Neural cell (in vitro differentiated cells): ENCODE measurements around the gene BABAM2. TPM values are rescaled to one million over a fixed set of nuclear protein-coding genes. Genes with fewer than 3 reads are reported as not detected.

ENCODE experiments used
- H2AFZ ChIP-seq: fragments of 200-600, 300-800 bp; sonication (generic), shearing (Covaris generic); 2 replicates; pipeline ENCODE4 v1.6.0; 2014; ENCODE audit warnings: low read depth, mild to moderate bottlenecking, antibody characterized with exemption, low read length, moderate library complexity
- H3F3A ChIP-seq: fragments of 200-600 bp; shearing (Covaris generic); 2 replicates; pipeline ENCODE4 v1.6.1; 2016; ENCODE audit warnings: mild to moderate bottlenecking, moderate library complexity, mixed read lengths, antibody characterized with exemption, low read length; ENCODE audit not compliant: insufficient read depth, poor library complexity, severe bottlenecking
- H3K27ac ChIP-seq: fragments of 200-600, 300-800 bp; sonication (generic), shearing (Covaris generic); 2 replicates; pipeline ENCODE4 v1.5.1; 2014; ENCODE audit warnings: mild to moderate bottlenecking, low read length, moderate library complexity
- H3K27me3 ChIP-seq: fragments of 300-800, 200-600 bp; sonication (generic), shearing (Covaris generic); 2 replicates; pipeline ENCODE4 v1.6.0; 2014; ENCODE audit warnings: mild to moderate bottlenecking, low read depth, low read length, moderate library complexity; ENCODE audit not compliant: insufficient read depth
- H3K36me3 ChIP-seq: fragments of 300-800, 200-600 bp; sonication (generic), shearing (Covaris generic); 2 replicates; pipeline ENCODE4 v1.5.1; 2014; ENCODE audit warnings: mild to moderate bottlenecking, antibody characterized with exemption, low read length, moderate library complexity; ENCODE audit not compliant: insufficient read depth
- H3K4me2 ChIP-seq: fragments of 300-800, 200-600 bp; sonication (generic), shearing (Covaris generic); 2 replicates; pipeline ENCODE4 v1.6.0; 2014; ENCODE audit warnings: mild to moderate bottlenecking, low read length
- H3K4me3 ChIP-seq: fragments of 300-800, 200-600 bp; sonication (generic), shearing (Covaris generic); 2 replicates; pipeline ENCODE4 v1.5.1; 2014; ENCODE audit warnings: mild to moderate bottlenecking, low read length, moderate library complexity
- H3K79me2 ChIP-seq: fragments of 200-600 bp; shearing (Covaris generic); replicated peaks from 2 replicates; pipeline ENCODE4 v1.6.0; 2014; ENCODE audit warnings: mild to moderate bottlenecking, low read length, moderate library complexity; ENCODE audit not compliant: insufficient read depth
- H3K9ac ChIP-seq: fragments of 300-800, 200-600 bp; sonication (generic), shearing (Covaris generic); 2 replicates; pipeline ENCODE4 v1.6.1; 2016; ENCODE audit warnings: mild to moderate bottlenecking, low read length, mixed read lengths
- H3K9me2 ChIP-seq: fragments of 200-600 bp; shearing (Covaris generic); 2 replicates; pipeline ENCODE4 v1.6.1; 2016; ENCODE audit warnings: mild to moderate bottlenecking, low read length, mixed read lengths; ENCODE audit not compliant: insufficient read depth
- H3K9me3 ChIP-seq: fragments of 200-600, 300-800 bp; sonication (generic), shearing (Covaris generic); 2 replicates; pipeline ENCODE4 v1.6.1; 2016; ENCODE audit warnings: mild to moderate bottlenecking, mixed run types, low read length, moderate library complexity, mixed read lengths
- H4K20me1 ChIP-seq: fragments of 200-600 bp; shearing (Covaris generic); 2 replicates; pipeline ENCODE4 v1.6.1; 2016; ENCODE audit warnings: mild to moderate bottlenecking, mixed run types; ENCODE audit not compliant: insufficient read depth
- EP300 ChIP-seq: fragments of 450-650 bp; conservative IDR thresholded peaks from 2 replicates; pipeline ENCODE4 v1.6.1; 2014; ENCODE audit warnings: antibody characterized with exemption, mild to moderate bottlenecking, moderate library complexity; ENCODE audit not compliant: poor library complexity, severe bottlenecking
- EZH2 ChIP-seq: fragments of 200-600, 300-800 bp; shearing (Covaris generic), sonication (generic); IDR thresholded peaks from 2 replicates; pipeline ENCODE4 v1.6.1; 2014; ENCODE audit warnings: antibody characterized with exemption, low read length, borderline replicate concordance, mild to moderate bottlenecking; ENCODE audit not compliant: insufficient read depth, poor library complexity, severe bottlenecking
- MXI1 ChIP-seq: fragments of 450-650 bp; conservative IDR thresholded peaks from 2 replicates; pipeline ENCODE4 v1.6.1; 2014; ENCODE audit warnings: antibody characterized with exemption, mild to moderate bottlenecking; ENCODE audit not compliant: poor library complexity, severe bottlenecking
- POLR2AphosphoS5 ChIP-seq: IDR thresholded peaks from 2 replicates; pipeline ENCODE4 v1.6.1; 2012
- RAD21 ChIP-seq: fragments of 450-650 bp; conservative IDR thresholded peaks from 2 replicates; pipeline ENCODE4 v1.6.1; 2014; ENCODE audit warnings: antibody characterized with exemption, mild to moderate bottlenecking, moderate library complexity
- SMC3 ChIP-seq: fragments of 450-650 bp; conservative IDR thresholded peaks from 2 replicates; pipeline ENCODE4 v1.6.1; 2014; ENCODE audit warnings: antibody characterized with exemption, mild to moderate bottlenecking, moderate library complexity; ENCODE audit not compliant: poor library complexity
- TAF1 ChIP-seq: IDR thresholded peaks from 2 replicates; pipeline ENCODE4 v1.6.1; 2012; ENCODE audit warnings: low read depth
- polyA plus RNA-seq: library from polyadenylated mRNA; depleted of rRNA; stranded (reverse); fragments of >200 nt; gene quantifications from 2 replicates; pipeline ENCODE4 v1.2.3, GENCODE V29; 2014
- TF ChIP-seq, protein P1 (sequence below): fragments of 450-650 bp; IDR thresholded peaks from 2 replicates; pipeline ENCODE4 v1.5.1; 2014; ENCODE audit warnings: antibody characterized with exemption, mild to moderate bottlenecking, moderate library complexity; ENCODE audit not compliant: poor library complexity, severe bottlenecking
- TF ChIP-seq, protein P2 (sequence below): IDR thresholded peaks from 2 replicates; pipeline ENCODE4 v1.6.1; 2012; ENCODE audit warnings: borderline replicate concordance

Gene BABAM2
- polyA plus RNA-seq, 1 donor from 2014 or later, result 15.3 TPM

DNA sequence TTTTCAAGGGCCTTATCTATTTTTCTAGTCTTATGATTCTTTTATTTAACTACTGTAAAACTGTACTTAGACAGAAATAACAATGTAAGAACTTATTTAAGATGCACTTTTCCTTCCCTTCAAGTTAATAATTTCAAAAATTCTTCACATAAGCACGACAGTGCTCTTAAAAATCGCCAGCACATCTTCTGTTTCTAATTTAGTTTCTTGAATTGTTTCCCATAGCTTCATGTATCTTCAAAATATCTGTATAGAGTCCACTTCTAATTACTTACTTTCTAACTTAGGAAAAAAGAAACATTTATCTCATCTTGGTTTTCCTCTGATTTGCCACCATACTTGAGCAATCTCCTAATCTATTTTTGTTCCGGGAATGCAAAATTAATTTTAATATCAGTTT, 196.1 kb downstream of the BABAM2 start:
- Histone ChIP-seq H3K4me3 (no peak overlapping the region), H3F3A (no peaks in the 10 kb centered on the region), H2AFZ (no peak overlapping the region), H3K4me2 (no peak overlapping the region), H3K27ac (no peak overlapping the region), H3K9me2 (no peaks in the 10 kb centered on the region), H3K36me3 (no peaks in the 10 kb centered on the region), H4K20me1 (no peaks in the 10 kb centered on the region), H3K9me3 (no peaks in the 10 kb centered on the region), H3K27me3 (no peaks in the 10 kb centered on the region), H3K79me2 (no peaks in the 10 kb centered on the region), H3K9ac (no peak overlapping the region)
- no peak for TF ChIP-seq SMC3
- TF ChIP-seq RAD21, result no peak
- TF ChIP-seq, protein P1, sequence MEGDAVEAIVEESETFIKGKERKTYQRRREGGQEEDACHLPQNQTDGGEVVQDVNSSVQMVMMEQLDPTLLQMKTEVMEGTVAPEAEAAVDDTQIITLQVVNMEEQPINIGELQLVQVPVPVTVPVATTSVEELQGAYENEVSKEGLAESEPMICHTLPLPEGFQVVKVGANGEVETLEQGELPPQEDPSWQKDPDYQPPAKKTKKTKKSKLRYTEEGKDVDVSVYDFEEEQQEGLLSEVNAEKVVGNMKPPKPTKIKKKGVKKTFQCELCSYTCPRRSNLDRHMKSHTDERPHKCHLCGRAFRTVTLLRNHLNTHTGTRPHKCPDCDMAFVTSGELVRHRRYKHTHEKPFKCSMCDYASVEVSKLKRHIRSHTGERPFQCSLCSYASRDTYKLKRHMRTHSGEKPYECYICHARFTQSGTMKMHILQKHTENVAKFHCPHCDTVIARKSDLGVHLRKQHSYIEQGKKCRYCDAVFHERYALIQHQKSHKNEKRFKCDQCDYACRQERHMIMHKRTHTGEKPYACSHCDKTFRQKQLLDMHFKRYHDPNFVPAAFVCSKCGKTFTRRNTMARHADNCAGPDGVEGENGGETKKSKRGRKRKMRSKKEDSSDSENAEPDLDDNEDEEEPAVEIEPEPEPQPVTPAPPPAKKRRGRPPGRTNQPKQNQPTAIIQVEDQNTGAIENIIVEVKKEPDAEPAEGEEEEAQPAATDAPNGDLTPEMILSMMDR, result no peak
- TF ChIP-seq MXI1, result no peak
- TF ChIP-seq EP300, result no peak
- TF ChIP-seq, protein P2, sequence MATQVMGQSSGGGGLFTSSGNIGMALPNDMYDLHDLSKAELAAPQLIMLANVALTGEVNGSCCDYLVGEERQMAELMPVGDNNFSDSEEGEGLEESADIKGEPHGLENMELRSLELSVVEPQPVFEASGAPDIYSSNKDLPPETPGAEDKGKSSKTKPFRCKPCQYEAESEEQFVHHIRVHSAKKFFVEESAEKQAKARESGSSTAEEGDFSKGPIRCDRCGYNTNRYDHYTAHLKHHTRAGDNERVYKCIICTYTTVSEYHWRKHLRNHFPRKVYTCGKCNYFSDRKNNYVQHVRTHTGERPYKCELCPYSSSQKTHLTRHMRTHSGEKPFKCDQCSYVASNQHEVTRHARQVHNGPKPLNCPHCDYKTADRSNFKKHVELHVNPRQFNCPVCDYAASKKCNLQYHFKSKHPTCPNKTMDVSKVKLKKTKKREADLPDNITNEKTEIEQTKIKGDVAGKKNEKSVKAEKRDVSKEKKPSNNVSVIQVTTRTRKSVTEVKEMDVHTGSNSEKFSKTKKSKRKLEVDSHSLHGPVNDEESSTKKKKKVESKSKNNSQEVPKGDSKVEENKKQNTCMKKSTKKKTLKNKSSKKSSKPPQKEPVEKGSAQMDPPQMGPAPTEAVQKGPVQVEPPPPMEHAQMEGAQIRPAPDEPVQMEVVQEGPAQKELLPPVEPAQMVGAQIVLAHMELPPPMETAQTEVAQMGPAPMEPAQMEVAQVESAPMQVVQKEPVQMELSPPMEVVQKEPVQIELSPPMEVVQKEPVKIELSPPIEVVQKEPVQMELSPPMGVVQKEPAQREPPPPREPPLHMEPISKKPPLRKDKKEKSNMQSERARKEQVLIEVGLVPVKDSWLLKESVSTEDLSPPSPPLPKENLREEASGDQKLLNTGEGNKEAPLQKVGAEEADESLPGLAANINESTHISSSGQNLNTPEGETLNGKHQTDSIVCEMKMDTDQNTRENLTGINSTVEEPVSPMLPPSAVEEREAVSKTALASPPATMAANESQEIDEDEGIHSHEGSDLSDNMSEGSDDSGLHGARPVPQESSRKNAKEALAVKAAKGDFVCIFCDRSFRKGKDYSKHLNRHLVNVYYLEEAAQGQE, result no peak
- no peak for TF ChIP-seq POLR2AphosphoS5
- TF ChIP-seq TAF1, result no peak
- TF ChIP-seq EZH2, result no peak

DNA sequence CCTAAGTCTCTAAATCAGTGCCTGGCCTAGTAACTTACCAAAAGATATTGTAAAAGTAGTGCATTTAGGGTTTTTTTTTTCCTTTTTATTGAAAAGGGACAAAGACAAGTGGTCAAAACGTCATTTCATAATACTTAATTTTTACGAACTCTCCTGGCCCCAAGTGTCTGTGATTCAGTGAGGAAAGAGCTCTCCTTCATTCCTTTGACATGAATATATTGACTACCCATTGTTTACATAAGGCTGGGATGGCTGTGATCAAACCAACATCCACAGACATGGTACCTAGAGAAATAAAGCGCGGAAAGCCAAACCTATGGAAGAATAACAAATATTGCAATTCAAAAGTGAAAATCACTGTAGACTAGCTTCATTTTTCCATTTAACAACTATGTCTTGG, 198.4 kb downstream of the BABAM2 start:
- Histone ChIP-seq H3K9me3 (no peaks in the 10 kb centered on the region), H3K27me3 (no peaks in the 10 kb centered on the region), H3K4me2 (no peak overlapping the region), H3F3A (no peaks in the 10 kb centered on the region), H3K4me3 (no peak overlapping the region), H3K27ac (no peak overlapping the region), H3K9ac (no peak overlapping the region), H2AFZ (no peak overlapping the region), H4K20me1 (no peaks in the 10 kb centered on the region), H3K36me3 (no peaks in the 10 kb centered on the region), H3K9me2 (no peaks in the 10 kb centered on the region), H3K79me2 (no peaks in the 10 kb centered on the region)
- TF ChIP-seq RAD21 (no peak), EP300 (no peak), TAF1 (no peak), EZH2 (no peak), POLR2AphosphoS5 (no peak), MXI1 (no peak), SMC3 (no peak)
- TF ChIP-seq, protein P2, result no peak
- TF ChIP-seq, protein P1, result no peak
